ENCODE measurements around the gene SDK1.

SDK1 gene

DNA sequence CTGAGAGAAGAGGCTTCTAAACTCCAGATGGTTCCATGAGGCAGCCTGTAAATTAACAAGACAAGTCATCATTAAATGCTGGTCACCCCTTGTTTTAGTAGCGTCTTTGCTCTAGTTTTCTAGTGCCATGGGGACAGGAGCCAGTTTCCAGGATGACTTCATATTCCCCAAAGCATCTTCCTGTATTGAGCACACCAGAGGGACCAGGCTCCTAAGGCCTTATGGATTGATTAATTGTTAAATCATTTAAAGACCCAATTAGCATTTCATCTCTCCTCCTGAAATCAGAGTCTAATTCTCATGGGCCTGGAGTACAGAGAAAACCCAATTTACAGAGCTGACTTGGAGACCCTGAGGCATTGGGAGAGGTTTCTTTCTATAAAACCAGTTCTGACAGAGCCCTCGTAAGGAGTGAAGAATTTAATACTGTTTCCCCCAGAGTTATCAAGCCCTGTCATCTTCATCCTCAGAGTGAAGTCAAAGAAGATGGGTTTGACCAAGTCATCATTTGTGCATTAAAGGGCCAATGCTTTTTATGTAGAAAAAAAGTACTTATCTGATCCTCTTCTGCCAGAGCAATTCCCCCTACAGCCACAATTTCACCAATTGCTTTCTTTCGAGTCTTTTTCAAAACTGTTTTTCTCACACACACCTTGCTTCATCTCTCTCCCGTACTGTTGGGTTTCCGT is 678.7 kb downstream of the SDK1 start:
- DNase-seq (ENCODE audit: low read depth in 3 of 3): no peak

DNA sequence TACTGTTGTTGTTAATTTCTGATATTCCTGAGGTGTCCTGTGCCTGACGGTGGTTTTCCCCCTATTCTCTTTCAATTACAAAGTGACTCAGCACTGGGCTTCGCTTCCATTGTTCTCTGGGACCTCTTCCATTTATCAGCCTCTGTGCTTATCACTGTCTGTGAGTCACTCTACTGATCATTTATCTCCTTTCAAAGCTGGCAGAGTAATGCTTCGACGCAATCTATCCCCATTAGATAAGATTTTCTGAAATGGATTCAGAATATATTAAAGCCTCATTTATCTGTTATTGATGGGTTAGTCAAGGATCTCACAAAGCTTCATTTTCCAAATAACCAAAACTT is 679.2 kb downstream of the SDK1 start:
- DNase-seq (ENCODE audit: low read depth in 3 of 3): no peak

DNA sequence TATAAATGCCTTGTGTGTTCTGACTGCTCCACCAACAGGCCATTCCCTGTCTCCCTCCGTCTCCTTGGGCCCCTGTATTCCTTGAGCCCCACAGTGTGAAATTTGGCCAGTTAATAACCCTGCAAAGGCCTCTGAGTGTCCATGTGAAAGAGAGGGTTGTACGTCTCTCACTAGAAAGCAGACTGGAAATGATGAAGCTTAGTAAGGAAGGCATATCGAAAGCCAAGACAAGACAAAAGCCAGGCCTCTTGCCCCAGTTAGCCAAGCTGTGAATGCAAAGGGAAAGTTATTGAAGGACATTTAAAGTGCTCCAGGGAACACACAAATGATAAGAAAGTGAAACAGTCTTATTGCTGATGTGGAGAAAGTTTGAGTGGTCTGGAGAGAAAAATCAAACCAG is 680.2 kb downstream of the SDK1 start:
- no peak for DNase-seq (ENCODE audit: low read depth in 3 of 3)

DNA sequence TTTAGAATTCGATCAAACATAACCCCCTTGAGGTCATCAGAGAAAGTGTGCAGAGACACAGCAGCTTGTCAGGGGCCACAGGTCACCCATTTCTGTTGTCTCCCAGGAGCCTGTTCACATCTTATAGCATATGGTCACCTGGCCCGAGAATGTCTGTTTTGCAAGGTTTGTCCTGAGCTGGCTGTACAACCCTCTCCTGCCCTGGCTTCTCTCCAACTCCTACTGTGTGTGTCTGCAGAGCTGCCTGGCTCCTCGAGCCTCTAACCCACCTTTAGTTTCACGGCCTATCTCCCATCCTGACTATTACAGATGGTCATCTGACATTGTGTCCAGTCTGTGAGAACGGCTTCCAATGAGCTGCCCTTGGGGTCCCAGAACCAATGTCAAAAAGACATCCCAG is 683.4 kb downstream of the SDK1 start:
- DNase-seq (ENCODE audit: low read depth in 3 of 3): no peak

DNA sequence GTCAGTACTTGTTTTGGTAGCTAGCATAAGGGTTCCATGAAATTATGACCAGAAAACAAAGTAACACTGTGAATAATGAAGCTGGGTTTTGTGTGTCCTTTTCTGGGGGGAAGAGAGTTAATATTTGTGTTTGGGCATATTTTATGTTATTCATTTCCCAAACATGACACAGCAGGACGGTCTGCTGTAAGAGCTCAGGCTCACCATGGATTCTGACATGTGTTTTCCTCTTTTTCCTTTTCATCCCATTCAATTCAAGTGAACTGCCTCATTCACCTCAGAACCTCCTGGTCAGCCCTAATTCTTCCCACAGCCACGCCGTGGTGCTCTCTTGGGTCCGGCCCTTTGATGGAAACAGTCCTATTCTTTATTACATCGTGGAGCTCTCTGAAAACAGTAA is 685.9 kb downstream of the SDK1 start:
- no peak for DNase-seq (ENCODE audit: low read depth in 3 of 3)

DNA sequence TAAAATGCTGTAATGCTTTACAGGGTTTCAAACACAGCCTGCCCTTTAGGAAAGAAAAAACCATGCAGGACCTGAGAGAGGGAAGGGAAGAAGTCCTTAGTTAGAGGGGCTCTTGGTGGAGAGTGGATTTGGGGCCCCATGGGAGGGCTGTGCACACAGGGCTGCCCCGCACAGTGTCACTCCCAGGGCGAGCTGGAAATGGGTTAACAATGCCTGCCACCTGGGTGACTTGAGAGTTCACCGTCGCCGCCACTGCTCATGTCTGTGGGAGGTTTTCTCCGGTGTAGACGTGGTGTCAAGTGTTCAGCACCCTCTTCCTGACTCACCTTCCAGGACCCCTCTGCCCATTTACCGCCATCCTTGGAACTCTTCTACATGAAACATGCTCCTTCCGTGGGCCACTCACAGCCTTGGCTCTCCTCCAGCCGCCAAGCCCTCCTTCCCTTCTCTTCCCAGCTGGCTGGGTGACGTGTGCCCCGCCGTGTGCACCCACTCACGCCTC is 686.4 kb downstream of the SDK1 start:
- no peak for DNase-seq (ENCODE audit: low read depth in 3 of 3)

DNA sequence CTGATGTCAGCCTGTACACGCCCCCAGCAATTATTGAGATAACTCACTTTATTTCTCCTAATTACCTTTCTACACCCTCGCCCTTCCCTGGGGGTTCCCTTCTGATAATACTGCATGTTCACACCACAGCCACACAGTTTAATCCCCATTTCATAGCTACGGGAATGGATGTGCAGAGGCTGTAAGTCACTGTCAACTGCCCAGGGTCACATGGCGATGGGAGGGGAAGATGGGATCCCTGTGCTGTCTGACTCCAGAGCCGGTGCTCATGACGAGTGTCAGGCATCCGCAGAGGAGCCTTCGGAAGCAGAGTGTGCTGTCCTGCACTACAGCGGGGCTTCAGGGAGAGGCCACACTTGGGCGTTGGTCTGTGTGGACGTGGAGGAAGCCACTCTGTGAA is 688.7 kb downstream of the SDK1 start:
- no peak for DNase-seq (ENCODE audit: low read depth in 3 of 3)

DNA sequence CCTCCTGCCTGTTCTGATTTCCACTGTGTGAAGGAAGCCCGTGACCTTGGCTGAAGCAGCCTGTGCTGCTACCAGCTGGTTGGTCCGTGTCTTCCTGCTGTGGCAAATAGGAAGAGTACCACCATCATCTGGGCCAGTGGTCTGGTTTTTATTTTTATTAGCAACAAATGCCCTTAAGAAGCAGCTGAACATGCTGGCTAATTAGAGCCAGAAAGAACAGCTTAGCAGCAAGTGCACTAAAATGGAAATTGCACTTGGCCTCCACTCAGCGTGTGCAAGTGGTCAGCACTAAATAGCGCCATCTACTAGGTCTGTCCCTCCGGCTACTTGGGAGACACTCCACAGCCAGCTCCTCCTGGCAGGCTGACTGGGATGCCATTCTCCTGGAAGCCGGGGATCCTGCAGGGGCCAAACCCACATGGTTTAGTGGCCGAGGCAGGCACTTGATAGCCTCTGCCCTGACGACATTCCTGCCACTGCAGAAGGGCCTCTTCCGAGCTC is 690.7 kb downstream of the SDK1 start:
- no peak for DNase-seq (ENCODE audit: low read depth in 3 of 3)

DNA sequence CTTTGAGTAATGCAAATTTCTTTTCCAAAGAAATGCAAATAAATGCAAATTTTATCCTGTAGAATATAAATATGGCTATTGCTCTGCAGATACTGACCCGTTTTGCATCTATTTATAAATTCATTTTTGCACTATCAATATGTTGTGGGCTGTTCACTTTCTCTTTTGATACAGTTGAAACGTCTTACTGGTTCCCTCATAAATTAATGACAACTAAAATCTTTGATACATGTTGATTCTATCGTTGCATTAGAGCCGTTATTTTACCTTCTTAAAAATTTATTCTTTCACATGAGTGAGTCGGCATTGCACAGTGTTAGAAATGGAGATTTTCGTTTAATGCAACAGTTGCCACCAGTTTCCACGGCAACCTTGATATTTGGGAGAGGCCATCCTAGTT is 691.8 kb downstream of the SDK1 start:
- DNase-seq (ENCODE audit: low read depth in 3 of 3): no peak

DNA sequence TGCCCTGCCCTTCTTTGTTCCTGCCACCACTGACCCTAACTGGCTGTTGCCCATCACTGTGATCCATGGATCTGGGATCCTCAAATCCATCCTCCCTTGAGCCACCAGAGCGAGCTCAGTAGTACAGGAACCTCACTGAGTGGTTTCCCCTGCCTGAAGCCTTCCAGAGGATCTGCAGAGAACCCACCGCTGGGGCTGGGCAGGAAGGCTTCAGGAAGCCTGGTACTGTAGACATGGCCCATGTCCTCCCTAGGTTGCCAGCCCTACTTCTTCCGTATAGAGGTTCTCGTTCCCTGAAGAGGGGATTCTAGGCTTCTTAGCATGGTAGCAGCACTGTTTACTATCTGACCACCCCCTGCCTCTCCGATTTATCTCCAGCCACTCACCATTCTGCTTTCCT is 693.7 kb downstream of the SDK1 start:
- no peak for DNase-seq (ENCODE audit: low read depth in 3 of 3)

DNA sequence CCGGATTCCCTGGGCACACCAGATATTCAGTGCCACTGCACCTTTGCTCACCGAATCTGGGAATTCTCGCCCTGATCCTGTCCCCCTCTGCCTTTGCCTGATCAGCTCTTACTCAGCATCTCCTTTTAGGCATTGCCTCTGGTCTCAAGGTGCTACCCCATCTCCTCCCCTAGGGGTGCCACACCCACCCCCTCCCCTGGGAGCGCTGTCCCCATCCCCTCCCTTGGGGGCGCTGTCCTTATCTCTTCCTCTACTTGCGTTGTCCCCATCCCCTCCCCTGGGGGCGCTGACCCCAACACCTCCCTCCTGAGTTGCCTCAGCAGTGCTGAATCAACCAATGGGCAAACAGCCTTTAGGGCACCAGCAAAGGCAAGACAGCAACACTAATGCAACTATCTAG is 694.1 kb downstream of the SDK1 start:
- DNase-seq (ENCODE audit: low read depth in 3 of 3): no peak

DNA sequence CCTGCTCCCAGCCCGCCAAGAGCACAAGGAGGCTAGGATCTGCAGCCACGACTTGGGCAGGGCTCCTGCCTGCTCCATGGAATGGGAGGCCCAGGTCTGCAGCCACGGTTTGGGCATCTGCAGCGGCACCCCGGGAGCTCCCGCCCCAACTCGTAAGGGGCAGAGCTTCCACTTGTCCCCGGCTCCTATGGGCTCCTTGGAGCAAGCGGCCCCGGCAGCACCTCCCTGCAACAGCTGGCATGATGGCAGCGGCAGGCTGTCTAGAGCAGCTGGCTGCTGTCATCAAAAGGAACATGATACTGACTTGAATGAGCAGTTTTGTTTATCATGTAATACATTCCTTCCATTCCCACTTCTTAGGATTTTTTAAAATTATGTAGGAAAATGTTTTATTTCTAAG is 697.0 kb downstream of the SDK1 start:
- no peak for DNase-seq (ENCODE audit: low read depth in 3 of 3)

DNA sequence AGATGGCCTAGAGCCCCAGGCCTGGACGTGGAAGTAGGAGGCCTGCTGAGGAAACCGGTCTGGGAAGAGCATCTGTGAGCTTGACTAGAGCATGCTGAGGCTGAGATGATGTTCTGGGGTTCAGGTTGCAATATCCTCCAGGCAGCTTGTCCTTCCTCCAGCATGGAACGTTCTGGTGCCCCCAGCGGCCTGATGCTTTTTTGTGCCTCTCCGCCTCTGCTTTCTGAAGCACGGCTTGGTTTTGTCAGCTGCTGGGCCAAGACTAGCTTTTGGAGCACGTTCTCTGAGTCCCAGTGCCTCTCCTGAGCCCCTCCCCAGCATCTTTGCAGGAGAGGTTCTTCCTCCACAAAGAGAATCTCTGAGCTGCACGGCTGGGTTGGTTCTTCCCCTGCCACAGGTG is 699.1 kb downstream of the SDK1 start:
- no peak for DNase-seq (ENCODE audit: low read depth in 3 of 3)

DNA sequence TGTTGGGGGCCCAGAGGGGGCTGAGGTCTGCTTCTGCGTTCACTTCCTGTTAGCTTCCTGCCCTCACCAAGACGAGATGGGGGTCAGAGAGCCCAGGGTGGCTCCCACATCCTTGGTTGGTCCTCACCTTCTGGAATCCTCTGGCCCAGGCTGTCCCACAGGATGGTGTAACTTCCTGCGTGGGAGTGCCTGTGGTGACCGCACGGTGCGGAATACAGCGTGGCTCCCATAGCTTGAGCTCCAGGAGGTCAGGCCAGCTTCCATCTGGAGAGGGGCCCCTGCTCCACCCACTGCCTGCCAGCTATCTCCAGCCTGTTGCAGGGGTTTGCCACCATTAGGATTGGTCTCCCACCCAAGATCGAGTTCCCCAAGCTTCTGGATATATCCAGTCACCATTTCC is 699.9 kb downstream of the SDK1 start:
- no peak for DNase-seq (ENCODE audit: low read depth in 3 of 3)

DNA sequence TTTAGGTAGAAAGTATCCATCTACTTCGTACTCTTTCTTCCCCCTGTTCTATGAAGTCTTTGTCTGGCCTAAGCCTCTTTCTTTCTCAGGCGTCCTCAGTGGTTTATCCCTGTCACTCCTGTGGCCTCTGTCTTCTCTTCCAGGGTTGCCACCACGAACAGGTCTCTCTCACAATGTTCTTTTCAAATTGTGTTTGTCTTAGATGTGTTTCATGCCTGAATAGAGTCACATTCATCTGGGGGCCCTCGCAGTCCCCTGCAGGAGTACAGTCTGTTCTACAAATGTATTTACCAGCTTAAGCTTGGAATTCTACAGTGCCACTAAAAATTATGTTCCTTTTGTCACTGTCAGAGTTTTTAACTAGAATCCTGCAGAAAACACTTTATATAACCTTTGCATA is 700.7 kb downstream of the SDK1 start:
- no peak for DNase-seq (ENCODE audit: low read depth in 3 of 3)

DNA sequence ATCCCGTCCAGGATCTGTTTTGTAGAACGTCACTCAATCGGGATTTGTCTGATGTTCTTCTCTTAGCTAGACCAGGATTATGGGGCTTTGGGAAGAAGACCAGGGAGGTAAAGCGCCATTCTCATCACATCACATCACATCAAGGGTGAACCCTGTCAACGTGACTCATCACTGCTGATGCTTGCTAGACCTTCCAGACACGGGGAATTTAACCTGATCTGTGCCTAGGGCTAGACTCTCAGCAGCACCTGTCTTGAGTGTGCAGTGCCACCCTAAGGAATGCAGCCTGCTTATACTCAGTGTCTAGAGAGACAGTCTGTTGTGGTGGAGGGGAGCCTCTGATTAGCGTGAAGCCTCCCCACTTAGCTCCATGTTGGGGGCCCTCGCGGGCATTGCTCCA is 702.5 kb downstream of the SDK1 start:
- DNase-seq (ENCODE audit: low read depth in 3 of 3): no peak

DNA sequence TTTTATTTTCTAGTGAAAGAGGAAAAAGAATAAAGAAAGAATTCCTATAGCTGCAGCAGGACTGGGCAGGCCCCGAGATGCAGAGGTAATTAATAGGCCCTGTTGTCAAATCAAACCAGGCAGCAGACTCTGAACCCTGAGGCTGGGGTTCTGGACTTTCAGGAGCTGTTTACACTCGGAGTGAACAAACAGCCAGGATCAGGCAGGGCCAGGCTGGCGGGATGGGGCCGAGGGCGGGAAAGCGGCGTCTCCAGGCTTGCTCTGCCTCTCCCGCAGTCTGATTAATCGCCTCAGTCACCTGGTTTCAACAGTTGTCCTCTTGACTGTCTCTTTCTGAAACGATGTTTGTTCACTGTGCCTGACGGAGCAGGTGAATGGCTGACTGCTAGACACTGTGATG is 705.6 kb downstream of the SDK1 start:
- DNase-seq (ENCODE audit: low read depth in 3 of 3): no peak

DNA sequence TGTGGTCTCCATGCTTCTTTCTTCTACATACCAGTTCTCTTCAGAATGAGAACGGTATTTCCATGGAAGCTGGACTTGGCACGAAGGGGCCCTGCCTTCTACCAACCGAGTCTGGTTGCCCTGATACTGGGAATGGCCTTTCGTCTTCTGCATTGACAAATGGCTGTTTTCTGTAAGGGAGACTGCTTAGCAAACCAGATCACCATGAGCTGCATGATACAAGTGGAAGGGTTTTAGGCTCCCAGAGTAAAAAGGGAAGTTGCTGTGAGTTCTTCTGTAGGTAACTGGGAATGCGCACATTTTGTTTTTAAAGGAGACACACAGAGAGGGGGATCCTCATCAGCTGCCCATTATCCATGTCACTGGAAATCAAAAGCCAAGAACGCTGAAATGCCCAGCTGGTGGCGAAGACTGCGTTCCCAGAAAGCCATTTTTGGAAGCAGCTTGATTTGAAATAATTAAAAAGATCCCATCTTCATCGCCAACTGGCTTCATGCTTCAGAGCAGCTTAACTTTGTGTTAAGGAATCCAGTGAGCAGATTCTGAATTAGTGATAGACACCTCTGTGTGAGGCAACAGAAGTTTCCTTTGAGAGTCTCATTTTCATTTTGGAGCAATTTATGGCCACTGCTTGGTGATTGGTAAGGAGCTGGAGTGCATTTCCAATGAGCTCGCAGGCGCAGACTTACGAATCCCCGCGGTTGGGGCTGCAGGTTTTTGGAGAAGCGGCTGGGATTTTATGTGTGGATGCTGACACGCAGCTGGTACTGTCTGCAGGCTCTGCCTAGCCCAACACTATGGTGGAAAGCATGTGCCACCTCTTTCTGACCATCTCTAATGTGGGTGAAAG is 708.4 kb downstream of the SDK1 start:
- no peak for DNase-seq (ENCODE audit: low read depth in 3 of 3)

DNA sequence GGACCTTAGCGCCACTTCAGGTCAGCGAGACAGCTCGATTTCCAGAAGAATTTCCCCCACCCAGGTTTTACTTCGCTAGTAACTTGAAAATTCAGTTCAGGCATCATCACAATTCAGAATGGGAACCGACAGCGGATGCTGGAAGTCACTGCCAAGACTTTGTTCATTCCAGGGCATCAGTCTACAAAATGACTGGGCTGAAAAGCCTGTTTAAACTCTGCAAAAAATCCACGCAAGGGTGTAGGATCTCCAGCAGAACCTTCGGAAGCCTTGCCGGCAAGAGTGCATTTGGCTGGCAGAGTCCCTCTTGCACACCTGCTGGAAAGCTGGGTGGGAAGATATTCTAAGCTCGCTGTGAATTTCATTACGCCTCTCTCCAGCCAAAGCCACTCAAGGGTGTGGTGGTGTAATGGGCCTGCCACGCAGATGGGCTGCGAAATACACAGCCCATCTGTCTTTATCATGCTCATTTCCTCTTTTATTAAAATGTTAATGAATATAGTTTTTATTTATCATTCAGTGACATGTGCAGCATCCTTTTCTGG is 709.1 kb downstream of the SDK1 start:
- DNase-seq (ENCODE audit: low read depth in 3 of 3): no peak

DNA sequence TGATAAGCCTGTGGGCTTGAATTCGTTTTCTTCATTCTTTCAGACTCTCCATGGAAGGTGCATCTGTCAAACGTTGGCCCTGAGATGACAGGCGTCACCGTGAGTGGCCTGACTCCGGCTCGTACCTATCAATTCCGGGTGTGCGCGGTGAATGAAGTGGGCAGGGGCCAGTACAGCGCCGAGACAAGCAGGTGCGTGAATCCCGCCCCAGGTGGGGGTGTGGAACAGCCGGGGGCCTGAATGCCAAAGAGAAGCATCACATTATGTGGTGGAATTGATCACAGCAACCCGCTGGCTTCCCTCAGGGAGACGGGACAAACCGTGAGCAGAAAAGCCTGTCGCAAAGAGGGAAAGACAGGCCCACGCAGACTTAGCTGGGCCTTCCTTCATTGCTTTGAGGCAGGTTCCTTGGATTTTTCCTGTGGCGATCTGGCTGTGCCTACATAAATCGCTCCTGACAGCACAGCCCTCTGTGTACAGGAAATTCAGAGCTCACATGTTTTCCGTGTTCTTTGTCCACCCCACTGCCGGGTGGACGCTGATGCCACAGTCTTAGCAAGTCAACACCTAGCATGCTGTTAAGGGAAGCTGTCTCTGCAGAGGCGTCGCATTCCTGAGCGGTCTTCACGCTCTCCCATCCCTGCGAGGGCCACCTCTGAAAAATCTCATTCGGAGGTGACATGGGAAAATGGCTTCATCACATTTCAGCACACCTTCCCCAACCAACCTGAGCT is 710.0 kb downstream of the SDK1 start:
- DNase-seq (ENCODE audit: low read depth in 3 of 3): no peak

DNA sequence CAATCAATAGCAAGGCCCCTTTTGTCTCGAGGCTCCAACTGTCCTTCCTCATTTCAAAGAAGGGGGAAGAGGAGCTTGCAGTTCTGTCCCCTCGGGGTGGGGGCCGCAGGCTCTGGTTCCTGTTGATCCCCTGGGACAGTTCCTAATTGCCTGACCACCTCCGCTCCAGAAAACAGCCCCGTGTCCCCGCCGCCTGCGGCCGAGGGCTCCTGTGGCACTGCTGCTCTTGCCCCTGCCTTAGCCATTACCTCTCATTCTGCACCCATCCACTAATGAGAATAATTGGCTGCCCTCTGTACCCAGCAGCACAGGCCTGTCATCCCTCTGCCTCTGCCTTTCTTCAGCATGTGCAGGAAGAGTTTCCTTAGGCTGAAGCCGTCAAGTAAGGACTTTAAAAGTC is 712.7 kb downstream of the SDK1 start:
- no peak for DNase-seq (ENCODE audit: low read depth in 3 of 3)

DNA sequence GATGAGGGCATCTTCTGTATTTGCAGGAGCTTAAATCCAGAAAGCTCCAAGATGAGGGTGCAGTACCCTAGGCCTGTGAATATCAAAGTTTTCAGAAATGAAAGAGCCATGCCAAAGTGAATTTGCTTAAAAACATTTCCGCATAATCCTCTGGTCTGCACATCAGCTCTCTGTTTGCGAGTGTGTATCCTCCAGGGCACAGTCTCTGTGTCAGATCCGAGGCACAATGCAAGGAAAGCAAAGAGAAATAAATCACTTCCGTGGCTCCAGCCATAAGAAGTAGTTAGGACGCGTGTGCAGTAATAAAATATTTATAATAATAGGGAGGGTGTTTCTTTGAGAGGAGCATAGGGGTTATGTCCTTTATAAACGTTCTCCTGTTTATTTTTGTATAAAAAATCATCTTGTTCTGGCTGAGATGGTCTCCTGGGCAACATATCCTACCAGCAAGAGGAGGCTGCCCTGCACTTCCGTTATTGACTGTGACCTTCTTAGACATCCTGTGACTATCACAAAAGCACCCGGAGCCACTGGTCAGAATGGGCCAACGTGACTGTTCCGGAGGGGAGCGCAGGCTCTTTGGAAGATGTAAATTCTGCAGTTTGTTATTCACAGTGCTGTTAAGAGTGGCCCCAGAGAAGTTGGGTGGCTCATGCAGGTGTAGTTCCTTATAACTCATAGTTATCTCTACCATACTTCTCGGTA is 713.4 kb downstream of the SDK1 start:
- DNase-seq (ENCODE audit: low read depth in 3 of 3): no peak
